ENCODE data around the gene TMEM238L.

The TMEM238L gene

DNA sequence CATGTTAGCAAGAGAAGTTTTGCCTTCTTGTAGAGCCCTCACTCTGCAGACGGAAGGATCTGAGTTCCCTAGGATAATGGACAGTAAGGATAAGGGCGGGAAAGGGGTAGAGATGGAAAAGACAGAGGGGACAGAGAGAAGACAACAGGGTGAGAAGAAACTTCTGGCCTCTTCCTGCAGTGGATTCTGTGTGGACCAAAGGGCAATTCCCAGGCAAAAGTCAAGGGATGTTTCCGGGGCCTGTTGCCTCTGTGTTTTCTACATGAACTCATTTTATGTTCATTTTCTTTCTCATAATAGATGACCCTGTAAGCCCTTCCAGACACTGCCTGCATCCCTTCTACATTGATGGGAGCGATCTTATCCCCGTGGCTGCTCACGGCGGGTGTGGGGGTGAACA is 647 bp upstream of the TMEM238L start:
- DNase-seq (ENCODE audit: low read depth), result no peak

DNA sequence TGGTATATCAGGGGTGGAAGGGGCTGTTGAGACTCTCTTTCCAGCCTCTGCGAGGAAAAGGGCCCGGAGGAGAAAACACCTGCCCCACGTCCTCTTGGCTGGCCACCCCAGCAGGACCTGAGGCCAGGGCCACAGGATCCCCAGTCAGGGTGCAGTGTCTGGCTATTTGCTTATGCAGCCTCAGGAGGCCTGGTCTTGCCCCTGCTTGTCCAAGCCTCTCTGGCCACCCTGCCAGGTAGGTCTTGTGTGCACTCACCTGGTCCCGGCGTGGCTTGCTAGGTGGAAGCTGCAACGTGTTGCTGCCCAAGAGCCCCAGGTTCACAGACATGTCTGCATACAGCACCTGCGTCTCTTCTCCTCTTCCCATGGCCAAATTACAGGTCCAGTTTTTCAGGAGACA is 549 bp downstream of the TMEM238L start:
- DNase-seq (ENCODE audit: low read depth), result no peak

DNA sequence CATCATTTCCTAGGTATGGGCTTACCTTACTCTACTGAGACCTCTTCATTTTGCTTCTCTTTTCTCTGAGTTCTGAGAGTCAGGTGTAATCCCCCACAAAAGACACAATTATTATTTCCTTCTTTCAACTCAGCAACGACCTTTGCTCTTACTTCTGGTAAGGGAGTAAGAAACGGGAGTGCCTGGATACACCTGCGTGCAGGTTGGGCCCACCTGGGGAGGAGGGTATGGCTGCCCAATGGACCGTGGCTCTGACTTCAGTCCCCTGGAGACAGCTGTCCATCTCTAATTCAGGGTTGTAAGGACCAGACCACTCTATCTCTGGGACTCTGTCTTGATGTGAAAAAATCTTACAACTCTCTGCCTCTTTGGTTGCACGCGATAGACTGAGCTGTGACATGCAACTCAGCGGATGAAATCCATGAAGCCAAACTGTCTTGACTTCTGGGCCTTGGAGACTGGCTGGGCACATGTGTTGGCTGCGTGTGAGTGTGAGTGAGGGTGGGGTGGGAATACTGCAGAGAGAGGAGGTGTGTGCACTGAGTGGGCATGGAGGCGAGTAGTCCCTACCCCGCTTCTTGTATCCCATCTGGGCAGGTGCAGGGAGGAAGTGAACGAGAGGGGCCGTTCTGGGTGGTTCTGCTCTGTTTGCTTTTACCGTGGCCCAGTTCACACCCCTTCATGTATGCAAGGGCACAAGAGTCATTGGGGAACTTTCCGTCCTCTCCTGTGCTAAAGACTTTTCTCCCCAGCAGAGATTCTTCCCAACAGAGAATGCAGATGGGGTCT is 1.2 kb downstream of the TMEM238L start:
- DNase-seq (ENCODE audit: low read depth), result no peak

DNA sequence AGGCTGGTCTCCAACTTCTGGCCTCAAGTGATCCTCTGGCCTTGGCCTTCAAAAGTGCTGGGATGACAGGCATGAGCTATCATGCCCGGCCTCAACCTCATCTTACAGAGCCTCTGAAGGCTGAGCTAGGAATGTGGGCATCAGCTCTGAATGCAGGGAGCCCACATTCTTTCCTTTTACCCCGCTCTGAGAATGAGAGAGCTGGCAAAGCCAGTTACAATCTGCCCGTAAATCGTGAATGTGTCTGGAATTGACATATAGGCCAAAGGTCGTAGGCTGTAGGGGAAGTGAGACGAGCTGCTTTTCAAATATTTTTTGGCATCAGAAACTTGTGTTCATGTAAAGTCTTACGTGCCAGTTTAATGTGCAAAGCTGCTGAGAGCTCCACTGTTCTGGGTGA is 4.5 kb downstream of the TMEM238L start:
- DNase-seq (ENCODE audit: low read depth), result no peak

DNA sequence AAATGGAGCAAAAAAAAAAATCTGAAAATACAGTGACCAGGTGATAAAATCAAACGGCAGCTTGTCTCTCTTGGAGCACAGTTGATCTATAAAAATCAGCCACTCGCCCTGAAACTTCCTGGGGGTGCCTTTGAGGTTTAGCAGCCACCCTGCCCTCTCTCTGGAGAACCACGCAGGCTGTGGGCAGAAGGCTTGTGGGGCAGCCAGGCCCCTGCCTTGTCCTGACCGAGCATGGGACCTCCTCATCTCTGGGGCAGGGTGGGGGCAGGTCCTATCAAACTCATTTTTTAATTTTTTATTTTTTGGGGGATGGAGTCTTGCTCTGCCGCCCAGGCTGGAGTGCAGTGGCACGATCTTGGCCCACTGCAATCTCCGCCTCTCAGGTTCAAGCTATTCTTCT is 5.0 kb downstream of the TMEM238L start:
- DNase-seq (ENCODE audit: low read depth), result no peak

DNA sequence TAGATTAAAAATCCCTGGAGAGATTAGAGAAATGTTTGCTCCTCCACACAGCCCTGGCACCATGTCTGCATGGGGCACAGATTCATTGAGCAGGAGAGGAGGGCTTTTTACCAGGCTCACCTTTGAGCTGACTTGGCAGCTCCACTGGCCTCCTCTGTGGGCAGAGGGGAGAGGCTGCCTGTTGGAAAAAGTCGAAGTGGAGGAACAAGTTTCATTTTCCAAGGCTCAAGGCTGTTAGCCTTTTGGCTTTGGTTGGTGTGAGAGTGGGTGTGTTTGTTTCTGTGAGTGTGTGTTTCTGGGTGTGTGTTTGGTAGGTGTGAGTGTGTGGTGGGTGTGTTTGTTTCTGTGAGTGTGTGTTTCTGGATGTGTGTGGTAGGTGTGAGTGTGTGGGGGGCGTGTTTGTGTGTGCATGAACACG is 5.6 kb downstream of the TMEM238L start:
- no peak for DNase-seq (ENCODE audit: low read depth)

DNA sequence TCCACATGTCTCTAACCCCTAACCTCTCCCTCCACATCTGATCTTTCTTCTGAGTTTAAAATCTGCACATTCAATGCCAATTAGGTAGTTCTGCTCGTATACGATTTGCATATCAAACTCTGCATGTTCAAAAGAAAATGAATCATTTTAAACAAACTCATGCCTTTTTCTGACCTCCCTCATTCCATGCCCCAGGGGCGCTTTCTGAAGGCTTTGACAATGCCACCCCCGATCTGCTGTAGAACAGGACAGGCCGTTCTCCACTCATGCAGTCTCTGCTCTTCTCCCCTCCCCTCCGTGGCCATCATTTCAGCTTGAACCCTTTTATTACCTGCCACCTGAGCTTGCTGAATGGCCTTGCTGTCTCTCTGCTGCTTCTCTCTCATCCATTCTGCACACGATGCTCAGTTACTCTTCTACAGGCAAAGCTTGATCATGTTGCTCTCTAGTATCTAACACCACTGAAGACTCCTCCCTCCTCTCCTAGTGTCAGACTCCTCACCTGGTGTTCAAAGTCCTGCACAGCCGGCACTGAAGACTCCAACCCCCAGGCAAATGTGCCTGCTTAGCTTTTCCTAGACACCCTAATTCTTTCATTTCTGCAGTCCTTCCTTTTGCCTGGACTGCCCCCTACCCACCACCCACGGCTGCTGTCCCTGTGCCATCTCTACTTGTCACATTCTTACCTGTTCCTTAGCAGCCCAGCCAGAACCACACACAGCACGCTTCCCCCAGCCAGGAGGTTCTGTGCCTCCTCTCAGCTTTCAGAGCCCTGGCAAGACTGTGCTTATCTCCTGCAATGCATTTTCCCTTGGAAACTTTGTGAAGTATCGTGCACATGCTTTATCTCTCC is 6.2 kb downstream of the TMEM238L start:
- DNase-seq (ENCODE audit: low read depth), result no peak

DNA sequence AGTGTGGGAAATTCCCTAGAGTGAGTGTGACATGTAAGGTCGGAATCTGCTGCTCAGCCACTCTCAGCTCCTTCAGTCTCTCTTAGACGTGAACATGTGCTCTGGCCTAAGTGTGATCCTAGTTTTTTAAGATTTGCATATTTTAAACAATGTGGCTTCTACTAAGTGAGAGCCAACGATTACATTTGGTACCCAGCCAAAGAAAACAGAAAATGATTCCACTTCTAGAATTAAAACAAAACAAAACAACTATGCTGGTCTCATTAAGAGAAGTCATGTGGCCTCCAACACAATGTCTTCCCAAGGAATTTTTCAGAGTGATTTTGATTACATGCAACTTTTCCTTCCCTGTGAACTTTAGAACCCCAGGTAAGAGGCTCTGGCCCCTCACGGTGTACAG is 10.1 kb downstream of the TMEM238L start:
- DNase-seq (ENCODE audit: low read depth), result no peak

DNA sequence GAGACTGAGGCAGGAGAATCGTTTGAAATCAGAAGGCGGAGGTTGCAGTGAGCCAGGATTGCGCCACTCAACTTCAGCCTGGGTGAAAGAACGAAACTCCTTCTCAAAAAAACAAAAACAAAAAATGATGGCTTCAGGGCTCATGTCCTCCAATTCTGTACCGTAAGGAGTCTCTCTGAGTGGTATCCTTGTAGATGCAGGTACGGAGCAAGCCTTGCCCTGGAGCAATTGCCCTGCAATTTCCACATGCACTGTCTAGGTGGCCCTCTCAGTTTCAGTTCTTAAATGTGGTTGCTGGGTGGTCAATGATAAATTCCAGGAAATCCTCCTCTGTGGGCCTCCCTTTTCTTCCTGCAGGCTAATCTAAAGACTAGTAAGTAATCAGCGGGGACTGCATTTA is 10.6 kb downstream of the TMEM238L start:
- DNase-seq (ENCODE audit: low read depth), result no peak

DNA sequence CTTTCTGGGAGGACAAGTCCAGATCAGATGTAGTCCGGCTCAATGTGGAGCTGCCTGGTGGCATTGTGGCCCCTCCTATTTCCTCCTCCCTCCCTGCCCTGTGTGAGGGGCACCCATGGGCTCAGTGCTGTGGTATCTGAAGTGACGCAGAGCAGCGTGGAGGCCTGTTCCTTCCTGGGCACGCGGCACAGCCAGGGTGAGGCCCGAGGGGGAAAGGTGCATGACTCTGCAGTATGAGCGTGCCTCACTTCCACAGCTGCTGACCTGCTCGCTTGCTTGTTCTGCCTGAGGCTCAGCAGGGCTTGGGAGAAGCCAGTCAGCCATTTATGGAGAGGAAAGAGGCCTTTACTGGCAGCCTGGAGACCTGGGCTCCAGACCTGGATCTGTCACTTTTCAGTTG is 11.7 kb downstream of the TMEM238L start:
- DNase-seq (ENCODE audit: low read depth), result no peak

DNA sequence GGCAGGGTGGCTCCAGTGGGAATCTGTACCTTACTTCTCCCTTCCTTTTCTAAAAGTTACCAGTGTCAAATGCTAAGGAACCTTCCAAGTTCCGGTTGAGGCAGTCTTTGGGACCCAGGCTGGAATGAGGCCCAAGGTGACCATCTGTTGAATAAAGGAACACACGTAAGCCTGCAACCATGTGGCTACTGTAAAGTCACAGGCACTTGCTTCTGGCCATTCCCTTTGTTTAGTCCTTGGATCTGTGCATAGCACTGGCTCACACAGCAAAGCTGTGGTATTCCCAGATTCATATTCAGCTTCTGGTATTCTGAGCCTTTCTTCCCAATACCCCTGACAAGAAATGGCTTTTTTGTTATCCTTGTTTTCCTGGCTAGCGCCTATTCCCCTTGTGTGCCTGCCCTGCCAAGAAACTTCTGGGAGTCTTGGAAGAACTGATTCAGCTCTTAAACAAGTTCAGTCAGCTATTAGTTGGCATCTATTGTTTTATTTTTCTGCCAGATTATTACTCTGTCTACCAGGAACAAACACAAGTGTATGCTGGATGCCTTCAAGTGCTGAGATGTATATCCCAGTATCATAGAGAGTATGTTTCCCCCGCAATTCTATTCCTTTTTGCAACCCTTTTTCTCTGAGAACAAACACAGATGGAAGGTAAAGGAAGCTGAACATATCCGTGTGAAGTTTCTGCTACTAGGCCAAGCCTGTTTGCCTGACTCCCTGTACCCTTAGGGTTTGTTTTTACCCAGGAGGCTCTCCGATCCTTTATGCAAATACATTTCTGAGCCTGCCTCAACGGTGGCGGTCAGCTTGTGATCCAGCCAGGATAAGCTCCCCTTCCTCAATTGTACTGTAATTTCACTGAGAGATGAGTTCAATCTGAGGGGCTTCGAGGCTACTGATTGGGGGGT is 13.2 kb downstream of the TMEM238L start:
- DNase-seq (ENCODE audit: low read depth), result no peak

DNA sequence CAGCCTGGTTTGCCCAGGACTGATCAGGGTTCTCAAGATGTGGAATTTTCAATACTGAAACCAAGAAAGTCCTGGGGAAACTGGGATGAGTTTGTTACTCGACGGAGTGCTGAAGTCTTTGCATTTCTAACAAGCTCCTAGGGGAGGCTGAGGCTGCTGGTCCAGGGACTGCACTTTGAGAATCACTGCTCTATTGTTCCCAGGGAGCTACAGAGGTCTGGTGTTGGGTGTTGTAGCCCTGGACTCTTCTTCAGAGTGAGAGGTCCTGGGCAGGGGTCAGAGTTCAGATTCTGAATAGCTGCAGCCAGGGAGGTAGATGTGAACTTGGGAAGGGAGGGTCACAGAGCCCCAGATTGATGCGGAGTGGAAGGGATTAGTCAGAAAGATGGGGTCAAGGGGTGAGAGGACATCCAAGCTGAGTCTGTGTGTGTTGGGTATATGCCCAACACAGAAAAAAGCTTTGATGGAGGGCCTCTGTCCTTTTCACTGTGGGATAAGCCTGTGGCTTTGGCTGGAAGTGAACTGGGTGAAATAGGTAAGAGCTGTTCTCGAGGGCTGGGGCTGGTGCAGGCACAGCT is 14.1 kb downstream of the TMEM238L start:
- DNase-seq (ENCODE audit: low read depth), result no peak

DNA sequence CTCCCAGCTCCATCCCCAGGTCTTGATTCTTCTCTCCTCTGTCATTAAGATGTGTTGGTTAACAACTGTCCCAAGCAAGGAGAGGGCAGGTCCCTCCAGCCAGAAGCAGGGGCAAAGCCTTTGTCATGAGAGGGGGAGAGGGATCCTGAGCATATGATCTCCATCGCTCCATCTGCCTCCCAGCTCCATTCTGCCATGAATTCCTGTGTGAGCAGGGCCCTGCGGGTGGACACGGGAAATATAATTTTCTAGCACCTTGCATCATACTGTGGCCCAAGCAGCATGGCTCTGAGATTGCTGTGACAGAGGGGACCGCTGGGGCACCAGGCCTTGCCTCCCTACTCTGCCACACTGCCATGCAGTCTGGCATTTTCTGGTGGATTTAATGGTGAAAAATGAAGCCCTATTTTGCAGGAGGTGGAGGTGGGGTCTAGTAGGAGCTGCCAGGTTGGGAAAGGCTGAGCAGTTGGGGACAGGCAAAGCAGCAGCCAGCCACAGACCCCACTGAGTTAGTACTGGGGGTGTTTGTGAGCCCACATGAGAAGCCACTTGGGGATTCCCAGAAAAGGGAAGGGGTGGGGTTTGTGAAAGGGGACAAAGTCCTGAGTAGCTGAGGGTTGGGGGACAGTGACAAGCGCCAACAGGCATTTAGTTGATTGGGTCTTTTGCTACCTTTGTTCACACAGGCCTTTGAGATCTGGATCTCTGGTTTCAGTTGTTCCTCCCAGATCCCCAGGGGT is 16.4 kb downstream of the TMEM238L start:
- DNase-seq (ENCODE audit: low read depth), result no peak

DNA sequence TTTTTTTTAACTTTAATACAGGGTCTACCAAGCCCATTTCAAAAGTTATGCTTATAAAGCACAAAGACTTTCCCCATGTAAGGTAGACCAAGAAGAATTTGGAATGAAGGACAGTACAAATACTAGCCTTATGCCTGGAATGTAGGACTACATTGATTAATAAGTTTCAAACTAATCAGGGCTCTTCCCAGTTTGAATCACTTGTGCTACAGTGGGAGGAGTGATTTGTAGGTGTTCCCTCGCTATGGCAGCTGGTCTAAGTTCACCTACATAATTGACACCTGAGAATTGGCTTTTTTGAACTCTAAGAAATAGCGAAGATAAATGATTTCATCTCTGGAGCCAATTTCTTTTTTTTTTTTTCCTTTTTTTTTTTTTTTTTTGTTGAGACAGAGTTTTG is 18.6 kb downstream of the TMEM238L start:
- DNase-seq (ENCODE audit: low read depth), result no peak

DNA sequence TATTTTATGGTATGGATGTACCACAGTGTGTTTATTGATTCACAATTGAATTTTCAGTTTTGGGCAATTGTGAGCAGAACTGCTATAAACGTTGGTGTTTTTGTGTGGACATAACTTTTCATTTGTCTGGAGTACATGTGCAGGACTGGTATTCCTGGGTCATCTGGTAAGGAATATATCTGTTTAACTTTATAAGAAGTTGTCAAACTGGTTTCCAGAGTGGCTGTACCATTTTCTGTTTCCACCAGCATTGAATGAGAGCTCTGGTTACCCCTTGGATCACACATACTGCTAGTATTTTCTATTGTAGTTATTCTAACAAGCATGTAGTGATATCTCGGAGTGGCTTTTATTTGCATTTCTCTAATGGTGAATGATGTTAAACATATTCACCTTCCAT is 24.3 kb downstream of the TMEM238L start:
- no peak for DNase-seq (ENCODE audit: low read depth)

DNA sequence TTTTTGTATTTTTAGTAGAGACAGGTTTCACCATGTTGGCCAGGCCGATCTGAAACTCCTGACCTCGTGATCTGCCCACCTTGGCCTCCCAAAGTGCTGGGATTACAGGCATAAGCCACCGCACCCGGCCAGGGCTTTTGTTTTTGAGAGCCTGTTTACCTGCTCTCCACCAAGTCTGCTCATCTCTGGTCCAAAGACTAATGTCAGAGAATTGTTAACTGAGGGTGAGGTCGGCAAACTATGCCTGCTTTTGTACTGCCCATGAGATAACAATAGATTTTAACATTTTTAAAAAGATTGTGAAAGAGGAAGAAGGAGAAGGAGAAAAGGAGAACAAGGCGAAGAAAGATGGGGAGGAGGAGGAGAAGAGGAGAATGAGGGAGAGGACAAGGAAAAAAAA is 26.0 kb downstream of the TMEM238L start:
- no peak for DNase-seq (ENCODE audit: low read depth)

DNA sequence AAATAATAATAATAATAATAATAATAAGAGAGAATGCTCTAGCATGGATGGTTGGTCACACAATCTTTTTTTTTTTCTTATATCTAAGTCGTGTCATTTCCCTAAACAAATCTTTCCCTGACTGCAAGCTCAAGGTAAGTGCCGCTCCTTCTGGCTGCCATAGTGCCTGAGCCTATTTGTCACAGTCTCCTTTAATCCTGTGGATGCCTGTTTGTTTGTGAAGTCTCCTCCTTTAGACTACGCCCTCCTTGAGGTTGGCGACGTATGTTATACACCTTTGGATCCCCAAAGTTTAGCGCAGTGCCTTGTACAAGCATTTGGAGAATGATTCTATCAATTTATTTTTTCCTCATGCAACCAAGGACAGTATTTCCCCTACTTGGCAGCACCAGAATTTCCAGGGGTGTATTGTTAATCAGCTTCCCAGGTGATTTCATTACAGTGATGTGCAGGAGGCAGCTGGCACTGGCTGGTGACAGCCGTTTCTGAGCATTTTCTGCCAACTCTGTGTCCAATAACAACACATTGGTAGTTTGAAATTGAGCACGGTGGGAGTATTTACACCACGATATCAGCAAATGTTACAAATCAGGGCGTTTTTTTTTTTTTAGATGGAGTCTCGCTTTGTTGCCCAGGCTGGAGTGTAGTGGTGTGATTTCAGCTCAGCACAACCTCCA is 26.6 kb downstream of the TMEM238L start:
- no peak for DNase-seq (ENCODE audit: low read depth)

DNA sequence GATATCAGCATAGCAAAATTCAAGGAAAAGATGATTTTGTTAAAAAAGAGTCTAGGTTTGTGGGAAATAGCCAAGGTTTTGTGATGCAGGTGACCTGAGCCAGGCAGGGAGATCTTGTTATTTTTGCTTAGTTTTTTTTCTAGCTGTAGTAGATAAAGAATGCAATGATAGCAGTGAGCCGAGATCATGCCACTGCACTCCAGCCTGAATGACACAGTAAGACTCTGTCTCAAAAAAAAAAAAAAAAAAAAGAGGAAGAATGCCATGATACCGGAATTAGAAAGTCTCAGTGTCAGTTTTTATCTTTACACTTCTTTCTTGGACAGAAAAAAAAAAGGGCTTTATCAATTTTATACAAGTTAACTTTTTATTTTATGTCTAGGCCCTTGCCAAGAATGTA is 27.5 kb downstream of the TMEM238L start:
- DNase-seq (ENCODE audit: low read depth), result no peak

DNA sequence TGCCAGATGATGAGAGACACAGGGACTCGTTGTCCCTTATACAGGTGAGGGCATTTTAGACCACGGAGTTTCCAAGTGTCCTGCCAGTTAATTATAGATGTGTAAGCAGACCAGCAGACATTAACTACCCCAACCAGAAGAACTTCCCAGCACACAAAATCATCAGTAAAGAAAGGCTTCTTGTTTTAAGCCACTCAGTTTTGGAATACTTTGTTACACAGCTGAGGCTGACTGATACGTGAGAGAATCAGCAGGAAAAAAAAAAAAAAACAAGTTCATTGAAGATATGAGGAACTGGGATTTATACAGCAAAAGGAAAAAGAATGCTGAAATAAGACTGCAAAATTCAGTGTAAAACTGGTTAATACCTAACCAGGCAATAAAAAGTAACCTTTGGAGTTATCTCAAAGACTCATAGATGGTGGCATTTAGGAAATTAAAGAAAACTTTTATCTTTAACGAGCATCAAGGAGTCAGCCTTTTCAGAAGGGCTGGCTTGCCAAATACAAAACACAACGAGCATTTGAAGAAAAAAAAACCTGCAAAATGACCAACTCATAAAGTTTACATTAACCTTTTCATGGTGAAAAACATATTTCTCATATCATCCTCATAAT is 28.1 kb downstream of the TMEM238L start:
- DNase-seq (ENCODE audit: low read depth), result no peak

DNA sequence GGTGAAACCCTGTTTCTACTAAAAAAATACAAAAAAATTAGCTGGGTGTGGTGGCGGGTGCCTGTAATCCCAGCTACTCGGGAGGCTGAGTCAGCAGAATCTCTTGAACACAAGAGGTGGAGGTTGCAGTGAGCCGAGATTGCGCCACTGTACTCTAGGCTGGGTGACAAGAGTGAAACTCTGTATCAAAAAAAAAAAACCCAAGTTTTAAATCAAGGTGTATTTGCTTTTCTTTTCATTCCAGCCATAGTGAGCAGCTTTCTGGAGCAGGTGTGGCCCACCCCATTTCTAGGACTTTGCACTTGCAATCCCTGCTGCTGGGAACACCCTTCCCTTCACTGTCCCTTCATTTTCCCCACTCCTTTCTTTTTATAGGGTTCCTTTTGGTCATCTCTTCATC is 28.8 kb downstream of the TMEM238L start:
- DNase-seq (ENCODE audit: low read depth), result no peak
